Gastroesophageal sphincter (tissue), 3 donors: ENCODE measurements around the gene APOD.

Experiments used
- POLR2AphosphoS5 ChIP-seq: sonication (generic); formaldehyde crosslinking; IDR thresholded peaks from one replicate; pipeline ENCODE4 v1.6.1; 2017; ENCODE audit warnings: antibody characterized with exemption
- TF ChIP-seq, protein P1 (sequence below), 4 experiments: fragments of 200-600 bp in 2 of 4; fragments of 450-650 bp in 2 of 4; sonication (generic) in 1 of 4; IDR thresholded peaks; one replicate each; pipeline ENCODE4 v1.5.1; 2017 to 2019; ENCODE audit warnings: antibody characterized with exemption in 4 of 4, mild to moderate bottlenecking in 2 of 4, moderate library complexity in 2 of 4

GRCh38 chr3:195568630-195569029 is 15.1 kb downstream of the APOD start:
- TF ChIP-seq, protein P1, sequence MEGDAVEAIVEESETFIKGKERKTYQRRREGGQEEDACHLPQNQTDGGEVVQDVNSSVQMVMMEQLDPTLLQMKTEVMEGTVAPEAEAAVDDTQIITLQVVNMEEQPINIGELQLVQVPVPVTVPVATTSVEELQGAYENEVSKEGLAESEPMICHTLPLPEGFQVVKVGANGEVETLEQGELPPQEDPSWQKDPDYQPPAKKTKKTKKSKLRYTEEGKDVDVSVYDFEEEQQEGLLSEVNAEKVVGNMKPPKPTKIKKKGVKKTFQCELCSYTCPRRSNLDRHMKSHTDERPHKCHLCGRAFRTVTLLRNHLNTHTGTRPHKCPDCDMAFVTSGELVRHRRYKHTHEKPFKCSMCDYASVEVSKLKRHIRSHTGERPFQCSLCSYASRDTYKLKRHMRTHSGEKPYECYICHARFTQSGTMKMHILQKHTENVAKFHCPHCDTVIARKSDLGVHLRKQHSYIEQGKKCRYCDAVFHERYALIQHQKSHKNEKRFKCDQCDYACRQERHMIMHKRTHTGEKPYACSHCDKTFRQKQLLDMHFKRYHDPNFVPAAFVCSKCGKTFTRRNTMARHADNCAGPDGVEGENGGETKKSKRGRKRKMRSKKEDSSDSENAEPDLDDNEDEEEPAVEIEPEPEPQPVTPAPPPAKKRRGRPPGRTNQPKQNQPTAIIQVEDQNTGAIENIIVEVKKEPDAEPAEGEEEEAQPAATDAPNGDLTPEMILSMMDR (IDR thresholded peaks at IDR 0.05): no peak
- TF ChIP-seq POLR2AphosphoS5: no peak
